Parietal lobe (tissue), 1 donor: ENCODE results near the gene SHANK1. TPM values are rescaled to one million over a fixed set of nuclear protein-coding genes. Genes with fewer than 3 reads are reported as not detected.

ENCODE experiments used
- total RNA-seq: library from RNA; depleted of rRNA; stranded (reverse); fragments of >200 nt; gene quantifications from one replicate; pipeline ENCODE4 v1.2.3, GENCODE V29; 2014

Gene SHANK1
- total RNA-seq = 49.1 TPM

DNA sequence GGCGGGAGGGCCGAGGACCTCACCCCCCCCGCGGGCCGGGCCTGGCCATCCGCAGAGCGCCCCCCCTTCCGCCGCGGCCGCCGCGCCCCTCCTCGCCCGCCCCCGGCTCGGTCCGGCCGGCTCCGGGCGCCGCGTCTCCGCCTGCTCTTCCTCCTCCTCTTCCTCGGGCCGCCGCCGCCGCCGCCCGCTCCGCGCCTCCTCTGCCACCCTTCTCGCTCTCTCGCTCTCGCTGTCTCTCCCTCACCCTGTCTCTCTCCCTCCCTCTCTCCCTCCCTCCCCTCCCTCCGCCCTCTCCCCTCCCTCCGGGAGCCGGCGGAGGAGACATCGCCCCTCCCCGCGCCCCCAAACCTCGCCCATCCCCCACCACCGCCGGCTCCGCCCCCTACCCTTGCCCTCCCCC is at the start of gene SHANK1:
SHANK1 (minus strand) TSS at position 237 of the 400 bp plus-strand sequence. CDS start 2,883 bp downstream, outside the sequence.

GRCh38 chr19:50723069-50723468 is 3.5 kb upstream of the SHANK1 start, which contains the start of gene CLEC11A:
Gene CLEC11A (plus strand): TSS chr19:50723364. CDS start chr19:50723526, 162 bp downstream.

GRCh38 chr19:50649433-50650391 is 69.9 kb downstream of the SHANK1 start, which contains the start of gene C19orf81:
Gene C19orf81 (plus strand): TSS chr19:50649445. CDS start chr19:50649445, 0 bp downstream.

DNA sequence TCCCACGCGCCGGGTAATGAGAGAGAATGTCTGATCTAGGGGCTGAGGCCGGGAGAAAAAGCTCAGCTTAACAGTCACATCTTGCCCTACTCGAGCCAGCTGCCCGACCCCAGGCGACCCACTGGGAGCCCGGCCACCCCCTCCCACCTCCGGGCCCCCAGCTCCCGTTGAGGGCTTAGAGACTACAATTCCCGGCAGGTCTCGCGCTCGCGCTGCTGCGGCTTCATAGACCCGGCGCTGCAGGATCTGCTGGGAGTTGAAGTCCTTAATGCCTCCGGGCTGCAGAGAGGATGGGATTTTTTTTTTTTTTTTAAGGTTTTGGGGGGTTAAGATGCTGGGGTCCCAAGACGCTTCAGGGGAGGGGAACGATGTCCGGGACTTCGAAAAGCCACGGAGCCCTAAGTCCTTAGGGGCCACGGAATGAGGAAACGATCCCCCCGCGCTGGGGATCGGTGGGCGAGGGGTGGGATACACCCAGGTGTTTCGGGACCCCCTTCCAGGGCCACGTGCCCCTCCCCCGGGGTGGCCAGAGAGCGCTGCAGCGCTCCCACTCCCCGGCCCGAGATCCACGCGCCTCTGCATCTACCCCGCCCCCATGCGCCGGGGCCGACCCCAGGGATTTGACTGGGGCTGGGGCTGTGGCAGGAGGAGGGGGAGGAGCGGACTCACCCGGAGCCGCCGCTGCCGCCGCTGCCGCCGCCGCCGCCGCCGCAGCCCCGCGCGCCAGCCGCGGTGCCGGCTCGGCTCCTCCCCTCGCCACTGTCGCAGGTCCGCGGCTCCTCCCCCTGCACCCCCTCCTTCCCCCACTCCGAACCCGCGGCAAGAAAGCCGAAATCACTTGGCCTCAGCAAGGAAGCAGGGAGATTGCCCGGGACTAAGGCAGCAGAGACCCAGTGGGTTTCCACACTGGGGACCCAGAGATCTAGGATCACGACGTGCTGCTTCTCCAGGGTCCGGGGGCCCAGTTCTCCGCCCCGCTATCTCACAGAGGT is 80.2 kb downstream of the SHANK1 start, which contains the start of gene SYT3:
SYT3 (minus strand) TSS at position 761 of the 992 bp plus-strand sequence. CDS start 2,470 bp downstream, outside the sequence.

Other genes with a start within 250 kb of the SHANK1 start
- 51.3 TPM for gene EMC10, start 243.3 kb downstream of the SHANK1 start, total RNA-seq
- gene GARIN5A, start 243.0 kb downstream of the SHANK1 start, total RNA-seq = 1.3 TPM
- 4.4 TPM for gene JOSD2, start 208.6 kb downstream of the SHANK1 start, total RNA-seq
- gene ASPDH, start 205.9 kb downstream of the SHANK1 start, total RNA-seq = 0.94 TPM
- gene LRRC4B, start 151.4 kb downstream of the SHANK1 start, total RNA-seq = 79.8 TPM
- 24.7 TPM for gene SYT3, start 79.9 kb downstream of the SHANK1 start, total RNA-seq
- gene C19orf81, start 70.4 kb downstream of the SHANK1 start, total RNA-seq = not detected
- gene CLEC11A, start 3.6 kb upstream of the SHANK1 start, total RNA-seq = 2.5 TPM
- gene GPR32, start 50.7 kb upstream of the SHANK1 start, total RNA-seq = not detected
- gene ACP4, start 70.6 kb upstream of the SHANK1 start, total RNA-seq = not detected
- gene KLK1, start 104.0 kb upstream of the SHANK1 start, total RNA-seq = not detected
- gene KLK15, start 113.8 kb upstream of the SHANK1 start, total RNA-seq = not detected
- not detected for gene KLK3, start 135.1 kb upstream of the SHANK1 start, total RNA-seq
- not detected for gene KLK2, start 153.6 kb upstream of the SHANK1 start, total RNA-seq
- not detected for gene KLK4, start 191.6 kb upstream of the SHANK1 start, total RNA-seq
- gene KLK5, start 233.2 kb upstream of the SHANK1 start, total RNA-seq = not detected
- gene KLK6, start 249.8 kb upstream of the SHANK1 start, total RNA-seq = not detected